PC-3 (cell line): Measurements from ENCODE around the gene DDX10. TPM values are rescaled to one million over a fixed set of nuclear protein-coding genes. Genes with fewer than 3 reads are reported as not detected.

Experiments
- ATAC-seq: fragments of 200-7000 bp; cut with Tn5 transposase; 2 replicates; pipeline ENCODE4 v1.9.1; 2020; ENCODE audit warnings: mild to moderate bottlenecking, moderate library complexity
- BruUV-seq: library from RNA; stranded (reverse); fragments of 400-500 nt; replicated peaks from 2 replicates; lab custom pipeline; 2021; lab: Mats Ljungman, UMichigan
- CTCF ChIA-PET: fragments of 300-600 bp; sonication (Branson Sonifier 250); formaldehyde crosslinking; loops from one replicate; lab custom pipeline; 2022; ENCODE audit warnings: antibody characterized with exemption; lab: Charles Lee
- POLR2A ChIA-PET: fragments of 300-600 bp; sonication (Branson Sonifier 250); formaldehyde crosslinking; loops from one replicate; lab custom pipeline; 2022; ENCODE audit warnings: antibody characterized with exemption; ENCODE audit not compliant: unreplicated experiment; lab: Charles Lee
- DNase-seq: peaks from one replicate; pipeline ENCODE4 v3.0.0-alpha.2; 2015
- H2AFZ ChIP-seq: fragments of 300-600 bp; sonication (generic); 2 replicates; pipeline ENCODE4 v1.6.0; 2016; ENCODE audit warnings: antibody characterized with exemption, low read length
- H3F3A ChIP-seq: fragments of 300-600 bp; sonication (generic); one replicate; pipeline ENCODE4 v1.6.0; 2017; ENCODE audit warnings: antibody characterized with exemption, low read length, control low read depth, mild to moderate bottlenecking; ENCODE audit not compliant: unreplicated experiment
- H3K27ac ChIP-seq: fragments of 300-600 bp; sonication (generic); 2 replicates; pipeline ENCODE4 v1.5.1; 2016; ENCODE audit warnings: mild to moderate bottlenecking, low read length
- H3K27me3 ChIP-seq: fragments of 300-600 bp; sonication (generic); 2 replicates; pipeline ENCODE4 v1.6.1; 2016; ENCODE audit warnings: low read length, mixed read lengths
- H3K36me3 ChIP-seq: fragments of 300-600 bp; sonication (generic); 2 replicates; pipeline ENCODE4 v1.6.1; 2016; ENCODE audit warnings: low read depth, mixed run types, low read length, mixed read lengths
- H3K4me1 ChIP-seq: fragments of 300-600 bp; sonication (generic); 2 replicates; pipeline ENCODE4 v1.5.1; 2016; ENCODE audit warnings: low read length; ENCODE audit not compliant: insufficient read depth
- H3K4me2 ChIP-seq: fragments of 300-600 bp; sonication (generic); 2 replicates; pipeline ENCODE4 v1.6.0; 2016; ENCODE audit warnings: low read length
- H3K4me3 ChIP-seq: fragments of 300-600 bp; sonication (generic); 2 replicates; pipeline ENCODE4 v1.5.1; 2016; ENCODE audit warnings: mild to moderate bottlenecking, low read length, mixed read lengths
- H3K79me2 ChIP-seq: fragments of 300-600 bp; sonication (generic); 2 replicates; pipeline ENCODE4 v1.6.1; 2017; ENCODE audit warnings: low read length, mixed read lengths
- H3K9ac ChIP-seq: fragments of 300-600 bp; sonication (generic); 2 replicates; pipeline ENCODE4 v1.6.0; 2016; ENCODE audit warnings: mild to moderate bottlenecking, low read length
- H3K9me2 ChIP-seq: fragments of 300-600 bp; sonication (generic); replicated peaks from 2 replicates; pipeline ENCODE4 v1.6.1; 2016; ENCODE audit warnings: mixed run types, low read length, mixed read lengths
- H3K9me3 ChIP-seq: fragments of 300-600 bp; sonication (generic); 2 replicates; pipeline ENCODE4 v1.6.1; 2016; ENCODE audit warnings: low read length, mixed read lengths
- H4K20me1 ChIP-seq: fragments of 300-600 bp; sonication (generic); 2 replicates; pipeline ENCODE4 v1.6.1; 2016; ENCODE audit warnings: low read length, mixed read lengths
- EZH2 ChIP-seq: fragments of 300-600 bp; sonication (generic); IDR thresholded peaks from one replicate; pipeline ENCODE4 v1.6.1; 2017; ENCODE audit warnings: antibody characterized with exemption, mild to moderate bottlenecking, low read length; ENCODE audit not compliant: unreplicated experiment
- EZH2phosphoT487 ChIP-seq: fragments of 300-600 bp; sonication (generic); IDR thresholded peaks from 2 replicates; pipeline ENCODE4 v1.6.1; 2018; ENCODE audit warnings: mild to moderate bottlenecking, antibody characterized with exemption, low read length, borderline replicate concordance
- intact Hi-C: fragments of 100-400 bp; cut with micrococcal nuclease; formaldehyde crosslinking; loops from 2 replicates; pipeline ENCODE4 v1.9.0; 2023
- total RNA-seq: library from RNA; depleted of rRNA; stranded (reverse); fragments of >200 nt; gene quantifications from 2 replicates; pipeline ENCODE4 v1.2.3, GENCODE V29; 2014
- TF ChIP-seq, protein P1 (sequence below): fragments of 300-600 bp; sonication (generic); conservative IDR thresholded peaks from 2 replicates; pipeline ENCODE4 v1.5.1; 2017; ENCODE audit warnings: antibody characterized with exemption, low read depth, mild to moderate bottlenecking, low read length

DDX10 gene
- total RNA-seq, 1 experiment from 2014 or later, result 55.2 TPM

DNA sequence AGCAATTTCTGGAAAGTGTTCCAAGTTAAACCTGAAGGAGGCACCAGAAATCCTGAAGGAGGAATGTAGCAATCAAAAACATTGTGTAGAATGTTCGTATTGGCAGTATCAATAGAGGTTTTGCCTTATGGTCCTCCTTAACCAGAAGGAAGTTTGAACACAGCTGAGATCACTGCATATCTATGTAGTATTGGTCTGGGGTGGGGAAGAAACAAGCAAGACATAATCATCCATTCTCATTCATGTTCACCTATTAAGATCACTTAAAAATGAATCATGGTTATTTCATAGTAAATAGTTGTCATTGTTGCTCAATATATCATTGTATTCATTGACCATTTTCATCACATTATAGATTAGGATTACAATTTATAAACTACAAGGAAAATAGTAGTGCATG lies 160.5 kb downstream of the DDX10 start:
- TF ChIP-seq, protein P1, sequence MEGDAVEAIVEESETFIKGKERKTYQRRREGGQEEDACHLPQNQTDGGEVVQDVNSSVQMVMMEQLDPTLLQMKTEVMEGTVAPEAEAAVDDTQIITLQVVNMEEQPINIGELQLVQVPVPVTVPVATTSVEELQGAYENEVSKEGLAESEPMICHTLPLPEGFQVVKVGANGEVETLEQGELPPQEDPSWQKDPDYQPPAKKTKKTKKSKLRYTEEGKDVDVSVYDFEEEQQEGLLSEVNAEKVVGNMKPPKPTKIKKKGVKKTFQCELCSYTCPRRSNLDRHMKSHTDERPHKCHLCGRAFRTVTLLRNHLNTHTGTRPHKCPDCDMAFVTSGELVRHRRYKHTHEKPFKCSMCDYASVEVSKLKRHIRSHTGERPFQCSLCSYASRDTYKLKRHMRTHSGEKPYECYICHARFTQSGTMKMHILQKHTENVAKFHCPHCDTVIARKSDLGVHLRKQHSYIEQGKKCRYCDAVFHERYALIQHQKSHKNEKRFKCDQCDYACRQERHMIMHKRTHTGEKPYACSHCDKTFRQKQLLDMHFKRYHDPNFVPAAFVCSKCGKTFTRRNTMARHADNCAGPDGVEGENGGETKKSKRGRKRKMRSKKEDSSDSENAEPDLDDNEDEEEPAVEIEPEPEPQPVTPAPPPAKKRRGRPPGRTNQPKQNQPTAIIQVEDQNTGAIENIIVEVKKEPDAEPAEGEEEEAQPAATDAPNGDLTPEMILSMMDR, result peak; percentile 47; the same call in 1 of the 2 replicates
- TF ChIP-seq EZH2phosphoT487 (no peak), EZH2 (no peak)
- intact Hi-C loops, result no loop called here
- Histone ChIP-seq H3K27ac (no peak overlapping the region), H3K36me3 (no peaks in the 10 kb centered on the region), H4K20me1 (no peaks in the 10 kb centered on the region), H3K79me2 (0 out of 2 replicates have a peak, but pooled peaks cover 4% of the 10 kb centered on the region), H3K9me3 (no peaks in the 10 kb centered on the region), H3K4me1 (peaks cover 7% of the 10 kb centered on the region), H3K9me2 (no peaks in the 10 kb centered on the region), H3K4me3 (no peak overlapping the region), H3F3A (no peaks in the 10 kb centered on the region), H3K27me3 (no peaks in the 10 kb centered on the region), H3K4me2 (no peak overlapping the region), H2AFZ (no peak overlapping the region), H3K9ac (no peak overlapping the region)
- ATAC-seq, result no peak; the same call in 1 of the 2 replicates
- CTCF ChIA-PET, result no interaction called here
- POLR2A ChIA-PET, result no interaction called here
- peak; percentile 46 for DNase-seq
- BruUV-seq, result no TSS peak

DNA sequence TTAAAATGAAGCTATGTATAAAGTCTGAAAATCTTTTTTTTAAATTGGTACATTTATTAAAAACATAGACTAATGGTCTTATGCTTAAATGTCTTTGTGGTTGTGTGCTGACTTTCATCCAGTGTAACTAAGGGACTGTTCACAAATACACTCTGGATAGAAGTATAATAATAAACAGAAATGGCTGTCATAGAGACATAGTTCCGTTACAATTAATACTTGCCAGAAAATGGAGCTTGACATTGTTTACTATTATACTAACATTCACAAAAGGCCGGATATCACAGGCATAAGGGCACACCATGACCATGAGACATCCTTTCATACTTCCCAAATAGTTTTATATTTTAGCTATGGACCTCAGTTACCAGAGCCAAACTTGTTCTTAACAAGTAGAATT lies 161.3 kb downstream of the DDX10 start:
- Histone ChIP-seq H3K36me3 (no peaks in the 10 kb centered on the region), H3K4me3 (no peak overlapping the region), H3K9me2 (no peaks in the 10 kb centered on the region), H3K27ac (no peak overlapping the region), H2AFZ (no peak overlapping the region), H4K20me1 (no peaks in the 10 kb centered on the region), H3K9ac (no peak overlapping the region), H3K79me2 (0 out of 2 replicates have a peak, but pooled peaks cover 4% of the 10 kb centered on the region), H3K4me2 (no peak overlapping the region), H3K27me3 (no peaks in the 10 kb centered on the region), H3F3A (no peaks in the 10 kb centered on the region), H3K4me1 (peaks cover 7% of the 10 kb centered on the region), H3K9me3 (no peaks in the 10 kb centered on the region)
- no peak for DNase-seq
- TF ChIP-seq EZH2phosphoT487 (no peak), EZH2 (no peak)
- TF ChIP-seq, protein P1, result no peak
- ChIA-PET CTCF (no interaction called here), POLR2A (no interaction called here)
- intact Hi-C loops, result no loop called here
- no peak for ATAC-seq
- no TSS peak for BruUV-seq

DNA sequence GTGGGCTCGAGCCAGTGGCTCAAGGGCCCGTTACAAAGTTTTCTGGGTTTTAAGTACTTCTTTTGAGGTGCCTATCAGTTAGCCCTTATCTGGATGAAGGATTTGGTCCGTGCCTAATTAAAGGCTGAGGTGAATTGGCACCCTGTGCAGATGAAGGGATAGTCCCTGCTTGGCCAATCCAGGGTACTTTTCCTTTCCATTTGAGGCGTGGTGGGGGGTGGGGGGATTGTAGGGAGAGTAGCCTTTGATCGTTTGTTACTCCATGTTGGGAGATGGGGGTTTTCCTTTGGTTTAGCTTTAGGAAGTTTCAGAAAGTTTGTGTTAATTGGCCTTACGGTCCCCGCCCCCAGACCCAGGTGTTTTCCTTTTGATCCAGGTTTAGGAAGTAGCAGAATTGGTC lies 170.8 kb downstream of the DDX10 start:
- H3K4me2 ChIP-seq, result no peak overlapping the region
- peaks cover 10% of the 10 kb centered on the region for H3K36me3 ChIP-seq
- H3K4me1 ChIP-seq, result no peaks in the 10 kb centered on the region
- H3K27me3 ChIP-seq, result no peaks in the 10 kb centered on the region
- H3K4me3 ChIP-seq, result no peak overlapping the region
- H3K9ac ChIP-seq, result no peak overlapping the region
- no peak overlapping the region for H3K27ac ChIP-seq
- no peaks in the 10 kb centered on the region for H4K20me1 ChIP-seq
- ChIA-PET POLR2A (no interaction called here), CTCF (no interaction called here)
- no peak for DNase-seq
- 0 out of 2 replicates have a peak, but pooled peaks cover 4% of the 10 kb centered on the region for H3K79me2 ChIP-seq
- TF ChIP-seq EZH2, result no peak
- TF ChIP-seq, protein P1, result no peak
- no peak for TF ChIP-seq EZH2phosphoT487
- no peak for ATAC-seq
- H3K9me2 ChIP-seq, result no peaks in the 10 kb centered on the region
- no peak overlapping the region for H2AFZ ChIP-seq
- intact Hi-C loops, result no loop called here
- H3F3A ChIP-seq, result no peaks in the 10 kb centered on the region
- no peaks in the 10 kb centered on the region for H3K9me3 ChIP-seq
- no TSS peak for BruUV-seq
